OCI-LY1 (cell line): ENCODE results near the gene CEMIP.

Experiments
- H2AFZ ChIP-seq: fragments of 200-600 bp; sonication (generic), shearing (Covaris generic); 2 replicates; pipeline ENCODE4 v1.6.0; 2014; ENCODE audit warnings: antibody characterized with exemption, mild to moderate bottlenecking, low read length
- H3F3A ChIP-seq: fragments of 200-600 bp; sonication (generic), shearing (Covaris generic); 2 replicates; pipeline ENCODE4 v1.6.0; 2014; ENCODE audit warnings: mild to moderate bottlenecking, antibody characterized with exemption, low read length, moderate library complexity; ENCODE audit not compliant: insufficient read depth
- H3K27ac ChIP-seq: fragments of 200-600 bp; sonication (generic); 2 replicates; pipeline ENCODE4 v1.5.1; 2014; ENCODE audit warnings: low read length, mixed run types, mild to moderate bottlenecking, low read depth; ENCODE audit not compliant: poor library complexity, severe bottlenecking
- H3K27me3 ChIP-seq: fragments of 200-600 bp; sonication (generic); 2 replicates; pipeline ENCODE4 v1.6.0; 2014; ENCODE audit warnings: antibody characterized with exemption, mild to moderate bottlenecking, low read length, moderate library complexity; ENCODE audit not compliant: insufficient read depth
- H3K36me3 ChIP-seq: fragments of 200-600 bp; sonication (generic); 2 replicates; pipeline ENCODE4 v1.6.1; 2014; ENCODE audit warnings: mild to moderate bottlenecking, antibody characterized with exemption, low read length, moderate library complexity, mixed read lengths; ENCODE audit not compliant: insufficient read depth
- H3K4me1 ChIP-seq: fragments of 200-600 bp; sonication (generic); 2 replicates; pipeline ENCODE4 v1.5.1; 2014; ENCODE audit warnings: mild to moderate bottlenecking, low read length, moderate library complexity; ENCODE audit not compliant: insufficient read depth, severe bottlenecking
- H3K4me2 ChIP-seq: fragments of 200-600 bp; sonication (generic), shearing (Covaris generic); 2 replicates; pipeline ENCODE4 v1.6.1; 2014; ENCODE audit warnings: low read length
- H3K4me3 ChIP-seq: fragments of 200-600 bp; sonication (generic); 2 replicates; pipeline ENCODE4 v1.5.1; 2014; ENCODE audit warnings: low read length, low read depth, mild to moderate bottlenecking, mixed read lengths; ENCODE audit not compliant: poor library complexity, severe bottlenecking
- H3K79me2 ChIP-seq: fragments of 200-600 bp; shearing (Covaris generic); 2 replicates; pipeline ENCODE4 v1.6.1; 2016; ENCODE audit warnings: mixed run types, low read length, mixed read lengths; ENCODE audit not compliant: insufficient read depth
- H3K9ac ChIP-seq: fragments of 200-600 bp; sonication (generic), shearing (Covaris generic); 2 replicates; pipeline ENCODE4 v1.6.1; 2014; ENCODE audit warnings: mild to moderate bottlenecking, low read length, mixed read lengths
- H3K9me2 ChIP-seq: fragments of 200-600 bp; sonication (generic), shearing (Covaris generic); 2 replicates; pipeline ENCODE4 v1.6.1; 2014; ENCODE audit warnings: low read depth, mild to moderate bottlenecking, low read length, mixed read lengths
- H3K9me3 ChIP-seq: fragments of 200-600 bp; shearing (Covaris generic); 2 replicates; pipeline ENCODE4 v1.6.1; 2014; ENCODE audit warnings: low read length, mixed read lengths
- H4K20me1 ChIP-seq: fragments of 200-600 bp; sonication (generic), shearing (Covaris generic); 2 replicates; pipeline ENCODE4 v1.6.0; 2016; ENCODE audit warnings: mild to moderate bottlenecking, low read length; ENCODE audit not compliant: insufficient read depth
- EZH2 ChIP-seq: fragments of 200-600 bp; sonication (generic), shearing (Covaris generic); IDR thresholded peaks from 2 replicates; pipeline ENCODE4 v1.8.0; 2017; ENCODE audit warnings: borderline replicate concordance, mixed run types, mild to moderate bottlenecking, antibody characterized with exemption, low read length, moderate library complexity, mixed read lengths
- TF ChIP-seq, protein P1 (sequence below): fragments of 200-600 bp; sonication (generic), shearing (Covaris generic); IDR thresholded peaks from 2 replicates; pipeline ENCODE4 v1.5.1; 2017; ENCODE audit warnings: mild to moderate bottlenecking, antibody characterized with exemption, low read length, moderate library complexity, mixed read lengths

Gene CEMIP

DNA sequence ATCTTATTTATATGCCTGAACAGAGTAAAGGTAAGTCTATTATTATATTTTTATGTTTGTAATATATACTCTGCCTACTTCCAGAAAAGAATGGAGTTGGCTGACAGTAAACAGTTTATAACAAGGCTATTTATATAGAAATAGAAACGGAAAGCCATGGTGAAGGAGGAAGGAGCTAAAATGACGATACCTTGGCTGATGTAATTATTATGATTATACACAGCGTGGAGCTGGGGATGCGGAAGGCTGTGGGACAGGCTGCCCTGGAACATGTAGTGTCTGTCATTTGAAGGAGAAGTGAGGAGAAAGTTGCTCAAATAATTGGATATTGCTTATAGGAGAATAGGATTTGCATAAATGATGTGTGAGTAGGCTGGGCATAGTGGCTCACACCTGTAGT is 37.8 kb downstream of the CEMIP start:
- H3F3A ChIP-seq, result no peaks in the 10 kb centered on the region
- peaks cover 16% of the 10 kb centered on the region for H3K4me1 ChIP-seq
- peaks cover 4% of the 10 kb centered on the region; the same call in 1 of the 2 replicates for H3K27me3 ChIP-seq
- H3K9ac ChIP-seq, result no peak overlapping the region
- H2AFZ ChIP-seq, result peak overlapping the region; percentile 47; the same call in 1 of the 2 replicates
- H3K36me3 ChIP-seq, result no peaks in the 10 kb centered on the region
- H4K20me1 ChIP-seq, result no peaks in the 10 kb centered on the region
- no peak overlapping the region for H3K27ac ChIP-seq
- no peak for TF ChIP-seq EZH2
- TF ChIP-seq, protein P1, sequence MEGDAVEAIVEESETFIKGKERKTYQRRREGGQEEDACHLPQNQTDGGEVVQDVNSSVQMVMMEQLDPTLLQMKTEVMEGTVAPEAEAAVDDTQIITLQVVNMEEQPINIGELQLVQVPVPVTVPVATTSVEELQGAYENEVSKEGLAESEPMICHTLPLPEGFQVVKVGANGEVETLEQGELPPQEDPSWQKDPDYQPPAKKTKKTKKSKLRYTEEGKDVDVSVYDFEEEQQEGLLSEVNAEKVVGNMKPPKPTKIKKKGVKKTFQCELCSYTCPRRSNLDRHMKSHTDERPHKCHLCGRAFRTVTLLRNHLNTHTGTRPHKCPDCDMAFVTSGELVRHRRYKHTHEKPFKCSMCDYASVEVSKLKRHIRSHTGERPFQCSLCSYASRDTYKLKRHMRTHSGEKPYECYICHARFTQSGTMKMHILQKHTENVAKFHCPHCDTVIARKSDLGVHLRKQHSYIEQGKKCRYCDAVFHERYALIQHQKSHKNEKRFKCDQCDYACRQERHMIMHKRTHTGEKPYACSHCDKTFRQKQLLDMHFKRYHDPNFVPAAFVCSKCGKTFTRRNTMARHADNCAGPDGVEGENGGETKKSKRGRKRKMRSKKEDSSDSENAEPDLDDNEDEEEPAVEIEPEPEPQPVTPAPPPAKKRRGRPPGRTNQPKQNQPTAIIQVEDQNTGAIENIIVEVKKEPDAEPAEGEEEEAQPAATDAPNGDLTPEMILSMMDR, result no peak
- H3K9me3 ChIP-seq, result no peaks in the 10 kb centered on the region
- no peaks in the 10 kb centered on the region for H3K79me2 ChIP-seq
- no peaks in the 10 kb centered on the region for H3K9me2 ChIP-seq
- H3K4me2 ChIP-seq, result peak overlapping the region; percentile 21; the same call in 1 of the 2 replicates
- no peak overlapping the region for H3K4me3 ChIP-seq

DNA sequence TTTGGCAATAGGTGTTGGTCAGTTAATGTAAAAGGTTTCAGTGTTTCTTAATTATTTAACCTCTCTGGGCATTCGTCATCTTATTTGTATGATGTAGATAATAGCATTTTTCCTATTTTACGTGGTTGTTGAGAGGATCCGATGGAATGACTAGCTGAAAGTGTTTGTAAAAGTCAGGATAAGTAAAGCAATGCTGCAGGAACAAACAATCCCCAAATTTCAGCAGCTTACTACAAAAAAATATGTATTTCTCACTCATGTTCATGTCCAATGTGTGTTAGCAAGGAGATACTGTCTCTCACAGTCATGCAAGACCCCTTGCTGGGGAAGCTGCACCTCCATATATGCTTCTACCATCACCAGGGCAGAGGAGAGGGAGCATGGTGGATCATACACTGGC is 38.7 kb downstream of the CEMIP start:
- Histone ChIP-seq H3K36me3 (no peaks in the 10 kb centered on the region), H3K27me3 (peaks cover 4% of the 10 kb centered on the region; the same call in 1 of the 2 replicates), H3K4me3 (no peak overlapping the region), H4K20me1 (no peaks in the 10 kb centered on the region), H3K9me2 (no peaks in the 10 kb centered on the region), H2AFZ (no peak overlapping the region), H3K9me3 (no peaks in the 10 kb centered on the region), H3K27ac (no peak overlapping the region), H3K9ac (no peak overlapping the region), H3K79me2 (no peaks in the 10 kb centered on the region), H3K4me1 (peaks cover 25% of the 10 kb centered on the region), H3K4me2 (no peak overlapping the region), H3F3A (no peaks in the 10 kb centered on the region)
- no peak for TF ChIP-seq EZH2
- TF ChIP-seq, protein P1, result no peak

DNA sequence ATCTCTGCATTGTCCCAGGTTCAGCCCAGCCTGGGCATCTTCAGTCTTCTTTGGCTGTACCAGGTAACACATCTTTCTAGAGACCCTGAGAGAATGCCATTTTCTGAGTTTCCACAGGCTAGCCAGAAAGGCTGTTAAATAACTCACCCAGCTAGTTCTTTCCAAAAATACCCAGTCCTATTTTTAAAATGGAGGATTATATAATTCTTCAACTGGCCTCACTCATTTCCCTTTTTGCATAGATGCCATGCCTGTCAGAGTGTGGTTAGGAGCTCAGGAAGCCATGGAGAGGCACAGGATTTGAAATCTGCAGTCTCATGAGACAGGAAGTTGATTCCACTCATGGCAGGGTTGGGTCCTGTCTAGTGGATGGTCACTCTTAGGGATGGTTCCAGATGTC is 39.8 kb downstream of the CEMIP start:
- no peaks in the 10 kb centered on the region for H3K9me2 ChIP-seq
- H3K27ac ChIP-seq, result no peak overlapping the region
- no peaks in the 10 kb centered on the region for H3F3A ChIP-seq
- H3K79me2 ChIP-seq, result no peaks in the 10 kb centered on the region
- H3K9me3 ChIP-seq, result no peaks in the 10 kb centered on the region
- no peaks in the 10 kb centered on the region for H3K36me3 ChIP-seq
- TF ChIP-seq, protein P1, result no peak
- TF ChIP-seq EZH2, result no peak
- no peaks in the 10 kb centered on the region for H4K20me1 ChIP-seq
- peaks cover 36% of the 10 kb centered on the region for H3K4me1 ChIP-seq
- H3K9ac ChIP-seq, result no peak overlapping the region
- H3K4me3 ChIP-seq, result no peak overlapping the region
- peaks cover 4% of the 10 kb centered on the region; the same call in 1 of the 2 replicates for H3K27me3 ChIP-seq
- H2AFZ ChIP-seq, result no peak overlapping the region
- H3K4me2 ChIP-seq, result no peak overlapping the region
